Stimulated activated CD8-positive, alpha-beta memory T cell treated with anti-CD3 and anti-CD28 coated beads, Interleukin-15, amount 100 ng/mL, for 4 hours (primary cell): Measurements from ENCODE around the gene ADGRG7.
"Not testable (repeated sequence)": the region's sequence is repeated elsewhere in the genome, so short reads cannot be mapped to it uniquely, and the experiment has no call there.

Experiments
- DNase-seq, 2 donors: peaks; one replicate each; pipeline ENCODE4 v3.0.0-alpha.2; 2020; ENCODE audit warnings: low read depth in 2 of 2

The ADGRG7 gene

DNA sequence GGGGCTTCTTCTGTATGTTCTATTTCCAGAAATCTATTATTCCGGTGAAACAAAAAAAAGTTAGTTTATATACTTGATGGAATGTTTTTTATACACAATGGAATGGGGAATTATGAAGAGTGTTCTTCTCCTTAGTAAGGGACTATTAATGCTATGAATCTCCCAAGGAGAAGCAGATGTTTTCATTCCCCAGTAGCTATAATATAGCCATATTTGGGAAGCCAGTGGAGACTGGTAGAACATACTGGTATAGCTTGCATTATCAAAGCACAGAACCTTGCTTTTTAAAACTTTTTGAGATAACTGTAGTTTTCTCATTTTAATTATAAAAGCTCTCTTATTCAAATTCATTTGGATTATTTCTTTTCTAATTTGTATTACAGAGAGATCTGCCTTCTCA lies 38.3 kb downstream of the ADGRG7 start:
- no peak for DNase-seq

DNA sequence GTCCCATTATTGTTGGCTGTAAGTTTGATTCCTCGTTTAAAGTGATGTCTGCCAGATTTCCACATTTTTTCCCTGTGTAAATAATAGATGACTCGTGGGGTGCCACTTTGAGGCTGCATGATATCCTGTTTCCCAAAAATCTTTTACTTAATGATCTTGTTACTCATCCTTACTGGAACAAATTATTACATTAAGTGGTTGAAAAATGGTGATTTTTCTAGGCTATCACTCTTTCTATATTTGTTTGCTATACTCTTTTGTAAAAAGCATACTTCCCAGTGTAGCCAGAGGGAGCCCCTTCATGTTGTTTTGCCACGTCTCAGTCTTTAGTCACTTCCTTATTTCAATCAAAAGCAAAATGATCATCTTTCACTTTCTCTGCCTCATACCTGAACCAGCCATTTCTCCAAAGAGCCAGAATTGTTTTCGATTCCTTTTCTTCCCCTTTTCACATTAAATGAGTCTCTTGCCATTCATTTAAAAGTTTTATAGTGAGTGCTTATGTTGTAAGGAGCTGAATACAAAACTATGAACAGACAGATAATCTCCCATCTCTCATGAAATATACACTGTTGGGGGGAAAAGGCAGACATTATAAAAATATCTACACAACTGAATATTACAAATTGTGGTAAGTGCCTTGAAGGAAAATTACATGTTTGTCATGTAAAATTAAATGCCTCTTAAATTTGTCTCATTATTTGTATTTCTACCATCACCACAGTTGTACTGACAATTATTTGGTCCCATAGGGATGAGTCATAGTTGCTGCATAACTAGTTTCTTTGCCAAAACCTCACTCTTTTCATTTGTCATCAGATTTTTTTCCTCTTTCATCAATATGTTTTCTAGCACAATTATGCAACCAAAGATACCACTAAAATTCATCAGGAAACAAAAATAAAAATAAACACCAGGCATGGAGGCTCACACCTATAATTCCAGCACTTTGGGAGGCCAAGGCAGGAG lies 41.5 kb downstream of the ADGRG7 start:
- DNase-seq, result no peak

DNA sequence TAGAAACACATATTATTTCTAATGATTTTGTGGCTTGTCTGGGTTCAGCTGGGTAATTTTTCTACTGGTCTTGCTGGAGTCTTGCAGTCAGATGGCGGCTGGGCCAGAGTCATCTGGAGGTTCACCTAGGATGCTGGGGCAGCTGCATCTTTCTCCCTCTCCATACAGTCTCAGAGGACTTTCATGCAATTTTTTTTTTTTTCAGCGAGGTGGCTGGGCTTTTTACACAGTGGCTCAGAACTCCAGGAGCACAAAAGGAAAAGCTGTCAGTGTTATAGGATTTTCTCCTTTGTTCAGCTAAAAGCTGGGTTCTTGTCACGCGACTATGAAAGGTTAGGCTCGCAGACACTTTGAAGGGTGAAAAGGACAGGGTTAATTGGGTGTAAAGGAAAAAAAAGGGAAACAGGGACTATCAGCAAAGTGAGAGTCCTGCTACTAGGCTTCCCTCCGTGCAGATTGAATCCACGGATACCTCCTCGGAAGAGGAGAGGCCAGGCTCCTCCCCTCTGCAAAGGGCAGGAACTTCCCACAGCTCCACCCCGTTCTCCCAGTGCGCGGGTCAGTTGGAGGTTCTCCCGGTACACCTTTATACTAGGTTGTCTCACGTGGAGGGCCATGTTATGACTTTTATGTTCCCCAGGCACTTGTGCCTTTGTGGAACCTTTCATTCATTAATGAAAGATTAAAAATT lies 44.3 kb downstream of the ADGRG7 start:
- no peak for DNase-seq

DNA sequence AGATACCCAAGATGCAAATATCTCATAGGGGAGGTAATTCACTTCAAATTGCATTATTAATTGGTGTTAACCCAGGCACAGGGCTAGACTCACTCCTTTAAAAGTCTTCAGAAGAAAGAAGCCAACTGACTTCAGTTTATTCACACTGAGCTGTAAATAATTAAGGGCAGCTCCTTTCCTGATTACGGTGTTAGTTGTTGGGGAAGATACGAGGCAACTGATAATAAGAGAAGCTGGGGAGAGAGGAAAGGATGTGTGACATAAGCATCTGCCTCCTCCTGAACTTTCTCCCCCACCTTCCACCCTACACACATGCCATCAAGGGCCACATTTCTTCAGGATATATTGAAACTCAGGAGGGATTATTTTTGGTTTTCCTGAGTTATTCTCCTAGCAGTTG lies 47.5 kb downstream of the ADGRG7 start:
- DNase-seq, result no peak

DNA sequence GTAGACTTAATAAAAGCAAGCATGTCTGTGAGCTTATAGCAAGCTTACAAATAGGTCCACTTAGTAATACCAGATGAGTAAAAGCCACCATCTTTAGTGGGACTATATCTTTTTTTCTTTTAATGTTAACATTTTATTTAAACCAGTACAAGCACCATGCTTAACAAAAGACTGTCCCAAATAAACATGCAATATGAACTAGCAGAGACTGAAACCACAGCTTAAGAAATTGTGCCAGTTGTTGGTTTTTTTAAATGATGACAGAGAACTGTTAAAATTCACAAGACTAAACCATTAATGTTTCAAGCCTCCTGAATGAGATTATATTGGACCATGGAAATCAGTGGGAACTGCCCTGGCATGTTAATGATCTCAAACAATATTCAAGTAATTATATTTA lies 51.9 kb downstream of the ADGRG7 start:
- DNase-seq, result not testable (repeated sequence)

DNA sequence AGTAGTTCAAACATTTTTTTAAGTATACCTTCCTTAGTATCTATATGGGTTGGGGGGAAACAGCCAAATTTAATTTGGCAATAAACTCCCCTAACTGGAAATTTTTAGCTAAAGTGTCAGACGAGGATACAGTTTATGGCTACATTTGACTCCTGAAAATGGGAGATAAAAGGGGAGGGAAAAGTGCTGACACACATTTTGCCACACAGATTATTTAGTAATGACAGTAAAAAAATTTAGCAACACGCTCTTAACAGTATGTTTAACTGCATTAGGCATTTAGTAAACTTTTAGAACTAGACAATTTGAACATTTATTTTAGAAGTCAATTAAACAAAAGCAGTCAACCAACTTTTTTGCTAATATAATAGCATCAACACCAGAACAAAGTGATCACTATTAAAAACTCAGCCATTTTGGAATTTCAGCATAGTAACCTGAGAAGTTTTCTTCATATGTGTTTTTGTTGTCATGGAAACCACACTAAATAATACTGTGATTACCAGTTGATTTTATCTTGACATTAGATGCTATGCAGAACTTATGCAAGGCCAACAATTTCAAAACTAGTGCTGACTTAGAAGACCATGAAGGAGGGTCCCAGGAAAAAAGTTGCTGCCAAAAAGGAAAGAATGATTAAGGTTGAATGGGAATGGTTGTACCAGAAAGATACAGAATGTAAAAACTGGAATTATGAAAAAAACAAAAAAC lies 52.9 kb downstream of the ADGRG7 start:
- no peak for DNase-seq

DNA sequence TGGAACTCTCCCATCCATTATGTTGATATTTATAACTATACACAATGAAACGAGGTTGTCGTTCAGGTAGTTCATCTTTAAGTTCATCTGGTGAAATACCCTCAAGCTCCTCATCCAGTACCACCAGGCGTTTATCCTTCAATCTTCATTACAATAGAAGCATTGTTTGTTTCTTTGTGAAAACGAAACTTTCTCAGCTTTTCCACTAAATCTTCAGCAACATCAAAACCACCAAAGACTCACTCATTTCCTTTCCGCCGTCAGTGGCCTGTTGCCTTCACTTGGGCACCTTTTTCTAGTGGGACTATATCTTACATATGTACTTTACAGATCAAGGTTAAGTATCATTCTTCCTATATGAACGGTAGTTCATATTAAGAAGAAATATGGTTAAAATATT lies 55.8 kb downstream of the ADGRG7 start:
- DNase-seq, result peak in 1 of 2 donors; percentile 13

DNA sequence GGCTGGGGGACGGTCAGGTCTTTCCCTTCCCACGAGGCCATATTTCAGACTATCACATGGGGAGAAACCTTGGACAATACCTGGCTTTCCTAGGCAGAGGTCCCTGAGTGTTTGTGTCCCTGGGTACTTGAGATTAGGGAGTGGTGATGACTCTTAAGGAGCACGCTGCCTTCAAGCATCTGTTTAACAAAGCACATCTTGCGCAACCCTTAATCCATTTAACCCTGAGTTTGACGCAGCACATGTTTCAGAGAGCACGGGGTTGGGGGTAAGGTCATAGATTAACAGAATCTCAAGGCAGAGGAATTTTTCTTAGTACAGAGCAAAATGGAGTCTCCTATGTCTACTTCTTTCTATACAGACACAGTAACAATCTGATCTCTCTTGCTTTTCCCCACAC lies 57.3 kb downstream of the ADGRG7 start:
- DNase-seq, result not testable (repeated sequence)

DNA sequence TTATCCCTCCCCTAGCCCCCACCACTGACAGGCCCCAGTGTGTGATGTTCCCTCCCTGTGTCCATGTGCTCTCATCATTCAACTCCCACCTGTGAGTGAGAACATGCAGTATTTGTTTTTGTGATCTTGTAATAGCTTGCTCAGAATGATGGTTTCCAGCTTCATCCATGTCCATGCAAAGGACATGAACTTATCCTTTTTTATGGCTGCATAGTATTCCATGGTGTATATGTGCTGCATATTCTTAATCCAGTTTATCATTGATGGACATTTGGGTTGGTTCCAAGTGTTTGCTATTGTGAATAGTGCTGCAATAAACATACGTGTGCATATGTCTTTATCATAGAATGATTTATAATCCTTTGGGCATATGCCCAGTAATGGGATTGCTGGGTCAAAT lies 57.9 kb downstream of the ADGRG7 start:
- not testable (repeated sequence) for DNase-seq

DNA sequence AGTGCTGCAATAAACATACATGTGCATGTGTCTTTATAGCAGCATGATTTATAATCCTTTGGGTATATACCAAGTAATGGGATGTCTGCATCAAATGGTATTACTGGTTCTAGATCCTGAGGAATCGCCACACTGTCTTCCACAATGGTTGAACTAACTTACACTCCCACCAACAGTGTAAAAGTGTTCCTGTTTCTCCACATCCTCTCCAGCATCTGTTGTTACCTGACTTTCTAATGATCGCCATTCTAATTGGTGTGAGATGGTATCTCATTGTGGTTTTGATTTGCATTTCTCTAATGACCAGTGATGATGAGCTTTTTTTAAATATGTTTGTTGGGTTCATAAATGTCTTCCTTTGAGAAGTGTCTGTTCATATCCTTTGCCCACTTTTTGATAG lies 61.6 kb downstream of the ADGRG7 start:
- DNase-seq, result not testable (repeated sequence)

DNA sequence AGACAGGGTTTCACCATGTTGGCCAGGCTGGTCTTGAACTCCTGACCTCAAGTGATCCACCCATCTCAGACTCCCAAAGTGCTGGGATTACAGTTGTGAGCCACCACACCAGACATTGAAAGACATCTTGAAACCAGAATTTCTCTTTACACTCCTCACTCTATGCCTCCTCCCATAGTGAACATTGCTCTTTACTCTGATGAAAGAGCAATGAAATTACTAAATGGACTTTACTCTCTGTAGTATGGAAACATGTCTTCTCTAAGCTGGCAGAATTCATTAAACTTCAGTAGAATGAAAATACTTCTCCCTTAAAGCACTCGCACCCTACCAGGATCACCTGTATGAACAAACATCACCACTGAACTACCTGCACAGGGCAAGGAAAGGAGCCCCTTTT lies 72.1 kb downstream of the ADGRG7 start:
- no peak for DNase-seq

DNA sequence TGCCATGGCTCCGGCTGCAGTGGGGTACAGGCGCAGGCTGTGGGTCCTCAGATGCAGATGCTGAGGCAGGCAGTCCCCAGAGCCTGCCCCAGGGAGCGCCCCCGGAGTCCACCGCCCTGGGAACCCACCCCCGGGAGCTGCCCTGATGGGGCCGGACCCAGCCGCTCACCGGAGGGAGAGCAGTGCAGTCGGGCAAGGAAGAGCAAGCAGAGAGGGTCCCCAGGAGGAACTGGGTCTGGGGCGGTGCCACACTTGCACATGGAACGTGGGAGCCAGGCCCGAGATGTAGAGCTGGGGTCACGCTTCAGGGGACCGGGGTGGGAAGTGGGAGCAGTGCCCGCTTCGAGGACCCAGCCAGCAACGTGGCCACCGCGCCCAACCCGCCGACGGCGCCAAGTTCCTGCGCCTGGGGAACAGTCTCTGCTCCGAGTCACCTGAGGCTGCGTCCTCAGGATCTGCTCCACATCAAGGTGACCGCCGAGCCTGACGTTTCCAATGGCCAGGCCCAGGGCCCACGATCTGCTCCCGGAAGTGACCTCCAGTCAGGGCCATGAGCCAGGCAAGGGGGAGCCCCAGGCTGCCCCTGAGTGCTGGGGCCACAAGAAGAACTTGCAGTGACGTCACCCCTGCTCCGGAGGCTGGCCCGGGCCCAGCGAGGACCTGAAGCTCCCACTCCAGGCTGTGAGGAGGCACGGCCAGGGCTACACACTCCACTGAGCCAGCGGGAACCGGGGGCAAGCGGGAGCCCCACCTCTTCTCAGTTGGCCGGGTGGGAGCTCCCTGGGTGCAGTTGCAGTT lies 72.9 kb downstream of the ADGRG7 start:
- DNase-seq, result no peak

DNA sequence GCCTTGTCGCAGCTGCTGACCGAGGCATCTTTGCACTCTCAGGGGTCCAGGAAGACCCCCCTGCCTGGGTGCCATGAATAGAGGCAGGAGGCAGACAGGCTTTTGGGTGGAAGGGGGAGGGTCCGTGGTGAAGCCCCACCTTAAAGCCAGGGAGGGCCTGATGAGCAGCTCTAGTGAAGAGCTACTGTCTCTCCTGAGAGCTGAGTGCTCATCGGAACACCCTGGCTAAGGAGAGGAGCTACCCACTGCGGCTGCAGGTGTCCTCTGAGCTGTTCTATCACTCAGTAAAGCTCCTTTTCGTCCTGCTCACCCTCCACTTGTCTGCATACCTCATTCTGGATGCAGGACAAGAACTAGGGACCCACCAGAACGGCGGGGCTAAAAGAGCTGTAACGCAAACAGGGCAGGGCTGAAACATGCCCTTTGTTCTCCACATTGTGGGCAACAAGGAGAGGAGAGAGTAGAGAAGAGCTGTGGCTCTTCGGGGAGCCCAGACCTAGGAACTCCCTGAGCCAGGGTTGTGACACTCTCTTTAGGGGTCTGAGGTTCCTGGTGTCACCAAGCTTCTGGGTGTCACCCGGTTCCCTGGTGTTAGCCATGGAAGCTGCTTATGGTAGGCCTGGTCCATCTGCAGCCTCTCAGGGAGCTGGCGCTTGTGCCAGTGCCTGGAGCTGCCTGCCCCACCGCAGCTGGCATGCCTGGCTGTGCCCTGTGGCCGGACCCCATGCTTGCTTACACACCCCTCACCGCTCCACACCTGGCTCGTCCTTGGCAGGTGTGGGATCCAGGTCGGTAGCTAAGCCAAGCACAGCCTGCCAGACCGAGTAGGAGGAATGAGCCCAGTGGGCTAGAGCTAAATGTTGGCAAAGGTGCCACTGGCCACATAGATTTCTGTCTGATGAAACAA lies 73.7 kb downstream of the ADGRG7 start:
- no peak for DNase-seq

DNA sequence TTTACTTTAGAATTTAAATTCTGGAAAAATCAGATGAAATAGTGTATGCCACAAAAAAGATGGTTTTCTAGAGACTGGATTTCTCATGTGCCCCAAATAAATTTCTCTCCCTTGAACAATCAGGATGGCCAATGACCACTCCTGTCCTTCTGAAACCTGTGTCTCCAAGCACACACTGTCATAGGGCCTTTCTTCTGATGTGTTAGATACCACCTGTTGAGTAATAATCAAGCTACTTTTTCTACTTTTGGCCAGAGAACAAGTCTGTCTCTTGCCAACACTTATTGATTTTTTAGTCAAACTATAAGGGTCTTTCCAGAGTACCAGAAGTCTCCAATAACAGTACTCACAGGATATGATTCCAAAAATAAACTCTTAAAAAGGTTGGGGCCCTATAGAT lies 83.8 kb downstream of the ADGRG7 start:
- DNase-seq, result no peak

DNA sequence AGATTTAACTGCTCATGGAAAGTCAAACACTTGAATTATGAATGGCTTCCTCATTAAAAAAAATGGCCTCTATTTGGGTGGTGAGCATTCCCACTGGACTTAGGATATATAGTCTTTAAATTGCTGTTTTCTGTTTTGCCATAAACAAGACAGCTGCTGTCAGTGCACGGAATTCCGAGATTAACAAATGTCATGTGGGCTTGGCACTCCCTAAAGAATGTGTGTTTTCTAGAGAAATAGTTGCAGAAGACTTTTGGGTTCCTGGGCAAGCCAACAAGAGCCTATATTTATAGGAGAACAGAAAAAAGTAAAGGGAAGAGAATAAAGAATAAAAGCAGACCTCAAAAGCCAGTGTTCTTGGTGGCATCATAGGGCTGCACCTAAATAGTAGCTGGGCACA lies 86.3 kb downstream of the ADGRG7 start:
- DNase-seq, result no peak

DNA sequence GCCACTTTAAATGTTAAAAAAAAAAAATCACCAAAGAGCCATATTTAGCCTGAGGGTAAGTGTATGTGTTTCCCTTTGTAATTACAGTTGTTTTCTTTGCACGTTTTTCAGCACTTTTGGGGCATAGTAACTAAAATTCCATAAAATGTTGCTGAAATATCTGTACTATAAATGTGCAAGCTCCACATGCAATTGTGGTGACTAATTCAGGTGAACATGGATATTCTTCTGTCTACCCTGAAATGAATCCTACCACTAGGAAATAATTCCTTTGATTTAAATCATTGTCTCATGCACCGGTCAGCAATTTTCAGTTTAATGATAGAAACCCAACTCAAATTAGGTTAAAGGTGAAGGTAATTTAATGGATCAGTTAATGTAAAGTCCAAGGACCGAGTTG lies 86.8 kb downstream of the ADGRG7 start:
- no peak for DNase-seq

DNA sequence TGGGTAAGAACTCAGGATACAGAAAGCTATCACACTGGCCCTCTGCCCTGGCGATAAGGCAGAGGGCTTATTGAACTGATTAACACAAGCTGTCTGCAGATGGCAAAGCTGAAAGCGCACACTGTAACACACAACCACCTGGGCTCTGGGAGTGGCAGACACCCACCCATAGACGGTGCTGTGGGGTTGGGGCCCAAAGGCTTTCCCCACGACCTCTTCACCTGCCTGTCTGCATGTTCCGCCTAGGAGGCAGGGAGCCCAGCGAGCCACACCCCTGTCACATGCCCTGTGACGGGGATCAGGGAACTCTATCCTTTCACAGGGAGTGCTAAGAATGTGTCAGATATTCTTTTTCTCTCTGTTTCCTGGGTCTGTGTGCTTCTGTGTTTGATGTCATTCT lies 87.8 kb downstream of the ADGRG7 start:
- no peak for DNase-seq

DNA sequence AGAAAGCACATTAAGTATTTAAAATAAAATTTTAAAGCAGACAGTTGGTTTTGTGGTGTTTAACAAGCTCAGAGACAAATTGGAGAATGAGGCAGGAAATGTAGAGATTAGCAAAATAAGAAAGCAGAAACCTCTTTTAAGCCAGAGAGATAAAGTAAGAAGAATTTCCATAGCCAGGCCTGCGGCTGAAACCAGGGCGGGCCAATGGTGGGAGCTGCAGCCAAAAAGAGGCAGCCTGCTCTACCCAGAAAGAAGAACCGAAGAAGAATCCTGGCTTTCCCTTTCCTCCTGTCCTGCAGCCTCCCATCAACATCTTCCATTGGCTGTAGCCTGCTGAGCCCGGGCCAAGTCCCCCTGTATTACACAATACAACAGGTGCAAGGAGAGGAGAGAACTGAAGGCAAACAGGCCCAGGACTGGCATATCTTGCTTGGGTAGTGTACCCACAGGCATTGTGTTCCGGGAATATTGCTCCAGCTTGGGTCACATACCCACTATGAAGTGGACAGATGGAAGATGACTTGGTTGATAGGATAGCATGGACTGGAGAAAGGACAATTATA lies 88.4 kb downstream of the ADGRG7 start:
- DNase-seq, result no peak

DNA sequence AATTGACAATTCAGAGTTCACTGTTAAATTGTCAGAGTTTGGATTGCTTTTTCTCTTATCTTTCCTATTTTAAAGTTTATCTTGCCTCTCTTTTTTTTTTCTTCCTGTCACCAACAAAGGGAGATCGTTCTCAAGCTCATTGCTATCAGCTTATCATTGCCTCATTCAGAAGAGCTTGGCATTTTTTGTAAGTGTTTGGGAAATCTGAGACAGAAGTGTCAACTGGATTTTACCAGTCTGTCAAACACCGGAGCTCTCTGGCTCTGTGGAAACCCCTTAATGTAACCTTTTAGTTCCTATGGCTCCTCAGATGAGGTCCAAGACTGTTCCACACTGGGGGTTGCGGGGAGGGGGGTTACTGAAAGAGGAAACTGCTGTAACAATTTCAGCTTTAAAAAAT lies 89.3 kb downstream of the ADGRG7 start:
- no peak for DNase-seq

DNA sequence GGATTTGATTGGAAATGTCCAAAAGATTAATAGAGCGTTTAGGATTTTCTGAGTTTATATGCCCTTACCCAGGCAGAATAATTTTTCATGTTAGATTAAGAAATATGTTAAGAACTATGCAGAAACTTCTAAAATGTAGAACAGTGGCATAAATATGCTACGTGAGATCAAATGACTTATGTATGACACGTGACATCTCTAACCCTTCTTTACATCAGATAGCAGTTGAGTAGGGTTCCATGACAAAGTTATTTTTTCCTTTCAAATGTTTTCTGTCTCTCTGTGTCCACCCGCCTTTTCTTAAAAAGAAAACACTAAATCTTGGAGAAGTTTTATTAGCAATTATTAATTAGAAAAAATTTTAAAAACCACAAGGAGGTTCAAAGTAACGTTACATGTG lies 91.3 kb downstream of the ADGRG7 start:
- DNase-seq, result no peak
